GM12878 (cell line): ENCODE results near the gene ZNF892.

ENCODE experiments used
- CBFB ChIP-seq: IDR thresholded peaks from 2 replicates; pipeline ENCODE4 v1.6.1; 2016; ENCODE audit warnings: antibody characterized with exemption, low read depth
- CTCF ChIP-seq, 3 experiments: IDR thresholded peaks in 2 of 3; conservative IDR thresholded peaks in 1 of 3; 2 replicates each; pipeline ENCODE4 v1.5.1; 2011; ENCODE audit warnings: low read depth in 3 of 3, low read length in 3 of 3, mild to moderate bottlenecking in 3 of 3, control low read depth in 2 of 3, moderate library complexity in 2 of 3, inconsistent platforms in 1 of 3, mixed read lengths in 1 of 3; ENCODE audit not compliant: control insufficient read depth in 2 of 3, insufficient read depth in 1 of 3; ENCODE audit errors: extremely low read depth in 1 of 3
- EZH2 ChIP-seq: IDR thresholded peaks from 2 replicates; pipeline ENCODE4 v1.6.1; 2012; ENCODE audit warnings: low read depth, mild to moderate bottlenecking, control low read depth, inconsistent platforms, low read length, borderline replicate concordance; ENCODE audit not compliant: control insufficient read depth
- POLR2A ChIP-seq: IDR thresholded peaks from 2 replicates; pipeline ENCODE4 v1.6.1; 2011; ENCODE audit warnings: low read depth, mild to moderate bottlenecking, low read length
- POLR2AphosphoS5 ChIP-seq: IDR thresholded peaks from 2 replicates; pipeline ENCODE4 v1.6.1; 2011; ENCODE audit warnings: mild to moderate bottlenecking, low read length, inconsistent platforms
- SIN3A ChIP-seq: IDR thresholded peaks from 2 replicates; pipeline ENCODE4 v1.6.1; 2012; ENCODE audit warnings: low read depth, low read length, improper control_type of control experiment
- SUZ12 ChIP-seq: fragments of 200-600 bp; sonication (generic); IDR thresholded peaks from one replicate; pipeline ENCODE4 v1.6.1; 2018; ENCODE audit warnings: antibody characterized with exemption, mild to moderate bottlenecking; ENCODE audit not compliant: unreplicated experiment
- USF2 ChIP-seq: IDR thresholded peaks from 2 replicates; pipeline ENCODE4 v1.6.1; 2011; ENCODE audit warnings: low read depth, low read length, improper control_type of control experiment, borderline replicate concordance
- ZZZ3 ChIP-seq: IDR thresholded peaks from 2 replicates; pipeline ENCODE4 v1.6.1; 2011; ENCODE audit warnings: low read depth; ENCODE audit not compliant: control insufficient read depth, insufficient read length
- TF ChIP-seq, protein P1 (sequence below): IDR thresholded peaks from 2 replicates; pipeline ENCODE4 v1.6.1; 2012; ENCODE audit warnings: low read length, inconsistent platforms

DNA sequence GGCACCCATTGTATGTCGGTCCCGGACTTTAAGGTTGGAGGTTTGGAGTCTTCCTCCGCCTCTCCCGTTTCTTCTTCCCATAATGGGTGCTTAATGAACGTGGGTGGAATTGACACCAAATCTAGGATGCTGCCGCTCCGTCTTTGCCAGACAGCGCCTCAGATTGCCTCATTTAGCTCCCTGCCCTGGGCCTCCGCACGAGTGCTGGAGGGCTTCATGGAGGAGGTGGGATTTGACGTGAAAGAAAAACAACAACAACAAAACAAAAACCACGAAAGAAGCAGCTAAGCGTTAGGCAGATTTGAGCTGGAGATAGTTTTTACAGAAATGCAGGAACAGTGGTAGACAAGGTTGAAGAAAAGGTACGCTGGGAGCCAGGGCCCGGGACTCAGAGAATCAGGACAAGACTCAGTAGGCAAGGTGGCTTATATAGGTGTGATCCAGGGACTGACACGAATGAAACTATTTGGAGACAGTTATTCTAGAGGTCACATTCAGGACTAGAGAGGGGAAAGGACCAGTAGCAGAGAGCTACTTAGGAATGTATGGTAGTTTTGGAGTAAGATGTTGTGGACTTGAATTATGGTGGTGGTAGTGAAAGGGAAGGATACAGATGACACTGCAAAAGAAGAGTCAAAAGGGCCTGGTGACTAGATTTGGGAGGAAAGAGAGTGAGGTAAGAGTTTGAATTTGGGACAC is 41.1 kb upstream of the ZNF892 start:
- no peak for TF ChIP-seq CBFB
- TF ChIP-seq CTCF (IDR thresholded peaks at IDR 0.05 in 2 of 3, conservative IDR thresholded peaks at IDR 0.05 in 1 of 3; ENCODE audit: control insufficient read depth in 2 of 3, extremely low read depth in 1 of 3, insufficient read depth in 1 of 3, low read depth in 3 of 3, low read length in 3 of 3), result no peak
- no peak for TF ChIP-seq SIN3A
- TF ChIP-seq EZH2, result no peak
- TF ChIP-seq, protein P1, sequence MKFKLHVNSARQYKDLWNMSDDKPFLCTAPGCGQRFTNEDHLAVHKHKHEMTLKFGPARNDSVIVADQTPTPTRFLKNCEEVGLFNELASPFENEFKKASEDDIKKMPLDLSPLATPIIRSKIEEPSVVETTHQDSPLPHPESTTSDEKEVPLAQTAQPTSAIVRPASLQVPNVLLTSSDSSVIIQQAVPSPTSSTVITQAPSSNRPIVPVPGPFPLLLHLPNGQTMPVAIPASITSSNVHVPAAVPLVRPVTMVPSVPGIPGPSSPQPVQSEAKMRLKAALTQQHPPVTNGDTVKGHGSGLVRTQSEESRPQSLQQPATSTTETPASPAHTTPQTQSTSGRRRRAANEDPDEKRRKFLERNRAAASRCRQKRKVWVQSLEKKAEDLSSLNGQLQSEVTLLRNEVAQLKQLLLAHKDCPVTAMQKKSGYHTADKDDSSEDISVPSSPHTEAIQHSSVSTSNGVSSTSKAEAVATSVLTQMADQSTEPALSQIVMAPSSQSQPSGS, result no peak
- TF ChIP-seq POLR2AphosphoS5, result no peak
- TF ChIP-seq USF2, result no peak
- TF ChIP-seq SUZ12, result no peak
- TF ChIP-seq ZZZ3, result no peak
- TF ChIP-seq POLR2A, result no peak
